ENCODE measurements around the gene FAM187B. TPM values are rescaled to one million over a fixed set of nuclear protein-coding genes. Genes with fewer than 3 reads are reported as not detected.

The FAM187B gene
- total and polyA plus RNA-seq, 2 donors (not counting 1 experiment from before 2014, with no cell fraction given): 0.25 TPM; not detected in 1

- H3K36me3 ChIP-seq (replicated peaks in 1 of 2; ENCODE audit: control extremely low read depth in 1 of 2, control insufficient read depth in 1 of 2, extremely low read depth in 1 of 2, insufficient read depth in 2 of 2, low read length in 1 of 2): no peaks in the 10 kb centered on the region
- H3K4me2 ChIP-seq (replicated peaks; ENCODE audit: low read depth, low read length, poor library complexity, severe bottlenecking): no peak overlapping the region
- H3K4me1 Mint-ChIP-seq: peaks cover 48% of the 10 kb centered on the region
- peaks cover 2% of the 10 kb centered on the region for H3K9me3 Mint-ChIP-seq (ENCODE audit: insufficient read depth)
- H3K27me3 ChIP-seq (replicated peaks in 1 of 4; ENCODE audit: control extremely low read depth in 1 of 4, control insufficient read depth in 3 of 4, insufficient read depth in 4 of 4, low read length in 3 of 4): no peaks in the 10 kb centered on the region
- no peak overlapping the region for H3K4me3 ChIP-seq (ENCODE audit: control extremely low read depth in 1 of 5, extremely low read depth in 1 of 5, insufficient read depth in 1 of 5, low read depth in 2 of 5, low read length in 4 of 5)
- no peak for DNase-seq
- ATAC-seq (ENCODE audit: low read depth): no peak
- H2AFZ ChIP-seq (ENCODE audit: insufficient read depth, low read depth, low read length, poor library complexity, severe bottlenecking): no peak overlapping the region
- H3K79me2 ChIP-seq (ENCODE audit: control insufficient read depth, insufficient read depth, low read length): no peaks in the 10 kb centered on the region
- POLR2A ChIA-PET: interaction anchor here (0.6 to 2.8 kb wide), 2 partner anchors 11 to 495 kb away, joined by 3 to 11 read pairs; no protein-coding TSS in a partner anchor
- no peak overlapping the region for H3K4me3 Mint-ChIP-seq
- no peak for TF ChIP-seq CTCF (IDR thresholded peaks at IDR 0.05)
- TF ChIP-seq EZH2 (IDR thresholded peaks at IDR 0.05; ENCODE audit: borderline replicate concordance, insufficient read depth, low read depth, low read length, poor library complexity, severe bottlenecking): no peak
- peak overlapping the region; percentile 74 for H3K27ac Mint-ChIP-seq
- CTCF ChIA-PET: interaction anchor here (0.7 to 4.4 kb wide), 18 partner anchors 8 to 252 kb away, joined by 3 to 64 read pairs (median 9); partner anchors contain the start of genes FXYD5, FXYD7 and LGI4
- no peak overlapping the region for H3K9ac ChIP-seq (ENCODE audit: low read length)
- H4K20me1 ChIP-seq (ENCODE audit: control insufficient read depth, insufficient read depth, low read length, poor library complexity, severe bottlenecking): no peaks in the 10 kb centered on the region
- peaks cover 43 to 44% of the 10 kb centered on the region in 2 donors for H3K4me1 ChIP-seq (ENCODE audit: control insufficient read depth in 2 of 2, insufficient read depth in 2 of 2, low read length in 2 of 2)
- H3K9me3 ChIP-seq (ENCODE audit: control extremely low read depth in 1 of 3, control insufficient read depth in 2 of 3, insufficient read depth in 1 of 3, low read length in 2 of 3): peaks cover 0 to 7% (median 0%) of the 10 kb centered on the region in 3 donors
- intact Hi-C loops (cut with micrococcal nuclease): loop anchor here (1.0 kb wide), 2 partner anchors 103 to 150 kb away; no protein-coding TSS in a partner anchor
- H3K27ac ChIP-seq (ENCODE audit: low read length in 2 of 2): no peak overlapping the region
- no peaks in the 10 kb centered on the region for H3K27me3 Mint-ChIP-seq
Observed at GRCh38 chr19:35217649-35217990, 10.9 kb downstream of the FAM187B start.

GRCh38 chr19:35216833-35217648 is 11.5 kb downstream of the FAM187B start:
- peak; percentile 61 for DNase-seq
- H3K4me2 ChIP-seq (replicated peaks; ENCODE audit: low read depth, low read length, poor library complexity, severe bottlenecking): no peak overlapping the region
- intact Hi-C loops (cut with micrococcal nuclease): loop anchor here (1.0 kb wide), 2 partner anchors 103 to 150 kb away; no protein-coding TSS in a partner anchor
- H3K9me3 ChIP-seq (ENCODE audit: control extremely low read depth in 1 of 3, control insufficient read depth in 2 of 3, insufficient read depth in 1 of 3, low read length in 2 of 3): peaks cover 0 to 4% (median 0%) of the 10 kb centered on the region in 3 donors
- Mint-ChIP-seq H3K27me3 (no peaks in the 10 kb centered on the region), H3K4me3 (no peak overlapping the region), H3K27ac (peak overlapping the region; percentile 98), H3K4me1 (peaks cover 52% of the 10 kb centered on the region), H3K9me3 (ENCODE audit: insufficient read depth) (peaks cover 2% of the 10 kb centered on the region)
- peak overlapping the region in 1 of 2 donors; percentile 93 for H3K27ac ChIP-seq (ENCODE audit: low read length in 2 of 2)
- H3K4me1 ChIP-seq (ENCODE audit: control insufficient read depth in 2 of 2, insufficient read depth in 2 of 2, low read length in 2 of 2): peaks cover 49 to 50% of the 10 kb centered on the region in 2 donors
- H2AFZ ChIP-seq (ENCODE audit: insufficient read depth, low read depth, low read length, poor library complexity, severe bottlenecking): no peak overlapping the region
- H3K9ac ChIP-seq (ENCODE audit: low read length): no peak overlapping the region
- no CpG with 5 or more reads among the region's 3 CpGs for WGBS (ENCODE audit: insufficient coverage)
- POLR2A ChIA-PET: interaction anchor here (0.6 to 2.8 kb wide), 6 partner anchors 11 to 686 kb away, joined by 3 to 11 read pairs (median 4); partner anchors contain the start of gene FFAR1
- no peaks in the 10 kb centered on the region for H3K36me3 ChIP-seq (replicated peaks in 1 of 2; ENCODE audit: control extremely low read depth in 1 of 2, control insufficient read depth in 1 of 2, extremely low read depth in 1 of 2, insufficient read depth in 2 of 2, low read length in 1 of 2)
- no peak overlapping the region for H3K4me3 ChIP-seq (ENCODE audit: control extremely low read depth in 1 of 5, extremely low read depth in 1 of 5, insufficient read depth in 1 of 5, low read depth in 2 of 5, low read length in 4 of 5)
- H4K20me1 ChIP-seq (ENCODE audit: control insufficient read depth, insufficient read depth, low read length, poor library complexity, severe bottlenecking): no peaks in the 10 kb centered on the region
- no peak for TF ChIP-seq EZH2 (IDR thresholded peaks at IDR 0.05; ENCODE audit: borderline replicate concordance, insufficient read depth, low read depth, low read length, poor library complexity, severe bottlenecking)
- peak; percentile 30 for TF ChIP-seq CTCF (IDR thresholded peaks at IDR 0.05)
- no peak for ATAC-seq (ENCODE audit: low read depth)
- no peaks in the 10 kb centered on the region for H3K27me3 ChIP-seq (replicated peaks in 1 of 4; ENCODE audit: control extremely low read depth in 1 of 4, control insufficient read depth in 3 of 4, insufficient read depth in 4 of 4, low read length in 3 of 4)
- no peaks in the 10 kb centered on the region for H3K79me2 ChIP-seq (ENCODE audit: control insufficient read depth, insufficient read depth, low read length)
- CTCF ChIA-PET: interaction anchor here (0.7 to 4.4 kb wide), 26 partner anchors 9 to 252 kb away, joined by 3 to 64 read pairs (median 6); partner anchors contain the start of genes FXYD5, FXYD7 and LGI4

All from B cell (primary cell).